Kidney capillary endothelial cell (primary cell): ENCODE results near the gene LTBP1.

Experiments
- DNase-seq: peaks from one replicate; pipeline ENCODE4 v3.0.0-alpha.2; 2018; ENCODE audit warnings: low spot score

LTBP1 gene

DNA sequence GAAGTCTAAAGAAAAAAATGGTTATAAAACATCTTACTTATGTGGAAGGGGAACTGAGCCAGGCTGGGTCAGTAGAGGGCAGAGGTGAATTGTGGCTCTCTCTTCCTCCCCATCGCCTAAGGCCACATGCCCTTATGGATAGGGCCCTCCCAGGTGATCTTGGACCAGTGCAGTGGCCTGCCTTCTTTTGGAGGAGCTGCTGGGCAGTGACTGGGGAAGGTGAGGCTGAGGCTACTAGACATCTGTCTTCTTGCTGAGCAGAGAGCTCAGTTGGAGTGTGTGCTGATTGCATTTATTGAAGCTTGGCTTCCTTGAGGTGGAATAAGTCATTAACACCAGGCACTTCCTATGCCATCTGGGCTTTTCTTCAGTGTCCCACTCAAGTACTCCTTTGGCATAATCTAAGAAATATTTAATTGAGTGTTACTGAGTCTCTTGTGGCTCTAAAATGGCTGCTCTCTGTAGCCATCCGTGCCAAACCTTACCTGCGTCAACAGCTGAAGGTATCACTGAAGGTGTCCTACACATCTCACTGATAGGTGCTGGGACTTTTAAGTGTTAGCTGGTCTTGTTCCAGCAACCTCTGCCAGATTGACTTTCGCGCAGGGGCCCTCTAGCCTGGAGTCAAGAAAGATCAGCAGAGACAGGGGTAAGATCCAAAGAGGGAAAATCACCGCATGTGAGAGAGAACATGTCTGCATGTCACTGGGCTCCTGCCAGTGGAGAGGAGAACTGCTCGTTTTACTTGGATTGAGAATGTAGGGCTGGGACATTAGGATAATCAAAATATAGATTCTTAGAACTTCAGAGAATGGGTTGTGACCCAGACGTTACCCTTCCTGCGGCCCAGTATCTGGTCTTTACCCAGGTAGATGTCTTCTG is 256.1 kb downstream of the LTBP1 start:
- no peak for DNase-seq

DNA sequence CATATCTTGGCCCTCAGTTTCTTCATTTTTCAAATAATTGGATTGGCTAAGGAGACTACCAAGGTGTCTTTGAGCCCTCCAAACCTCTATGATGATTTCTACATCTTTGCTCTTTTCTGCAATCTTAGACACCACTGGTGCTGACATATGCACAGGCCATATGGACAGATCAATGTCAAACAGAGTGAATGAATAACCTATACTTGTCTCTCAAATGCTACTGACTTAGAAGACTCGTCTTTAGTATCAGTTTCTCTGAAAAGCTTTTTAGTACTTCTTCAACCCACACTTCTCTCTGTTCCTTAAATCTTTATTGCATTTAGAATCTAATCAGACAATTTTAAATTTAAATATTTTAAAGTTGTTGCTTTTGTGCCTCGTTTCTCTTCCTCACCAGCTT is 258.2 kb downstream of the LTBP1 start:
- no peak for DNase-seq

DNA sequence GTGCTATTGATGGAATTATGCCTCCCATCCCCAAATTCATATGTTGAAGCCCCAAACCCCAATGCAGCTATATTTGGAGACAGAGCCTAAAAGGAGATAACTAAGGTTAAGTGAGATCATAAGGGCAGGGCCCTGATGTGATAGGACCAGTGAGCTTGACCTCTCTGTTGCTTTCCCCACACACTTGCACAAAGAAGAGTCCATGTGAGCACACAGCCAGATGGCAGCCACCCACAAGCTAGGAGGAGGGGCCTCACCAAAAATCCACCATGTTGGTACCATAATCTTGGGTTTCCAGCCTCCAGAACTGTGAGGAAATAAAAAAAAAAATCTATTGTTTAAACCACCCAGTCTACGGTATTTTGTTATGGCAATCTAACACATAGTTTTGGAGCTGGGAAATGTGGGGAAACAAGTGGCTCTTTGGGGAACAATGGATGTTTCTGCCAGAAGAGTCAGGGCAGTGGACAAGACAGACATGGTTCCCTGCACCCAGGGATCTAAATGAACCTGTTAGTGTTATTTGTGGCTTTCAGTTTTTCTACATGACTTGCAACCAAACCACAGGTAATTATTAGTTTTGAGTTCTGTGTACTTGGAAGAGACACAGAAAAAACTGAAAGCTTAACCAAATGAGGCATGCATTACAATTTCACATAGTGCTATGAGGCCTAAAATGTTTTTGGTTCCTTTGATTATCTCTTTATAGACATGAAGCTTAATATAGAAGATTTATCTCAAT is 259.1 kb downstream of the LTBP1 start:
- DNase-seq = no peak

DNA sequence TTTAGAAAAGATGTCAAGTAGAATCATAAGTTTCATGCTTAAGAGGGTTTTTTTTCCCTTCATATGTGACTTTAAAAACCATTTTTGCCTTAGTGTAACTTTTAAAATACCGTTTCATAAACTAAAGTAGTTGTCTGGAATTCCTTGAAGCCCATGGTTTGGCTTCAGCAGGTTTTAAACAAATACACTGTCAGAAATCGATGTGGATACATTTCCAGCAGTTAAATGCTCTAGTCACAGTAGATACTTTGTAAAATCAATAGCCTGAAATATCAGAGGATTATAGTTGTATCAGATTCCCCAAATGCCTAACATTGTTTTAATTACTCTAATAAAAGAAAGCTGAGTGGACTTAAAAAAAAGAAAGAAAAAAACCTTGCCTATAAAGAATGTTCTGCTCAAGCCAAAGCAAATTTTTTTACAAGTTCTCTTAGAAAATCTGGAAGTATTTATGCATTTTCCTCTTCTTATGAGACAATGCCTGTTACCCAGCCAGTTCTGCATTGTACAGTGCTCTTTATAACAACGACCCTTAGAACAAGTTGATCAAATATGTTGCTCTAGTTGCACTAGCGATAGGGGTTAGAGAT is 260.5 kb downstream of the LTBP1 start:
- DNase-seq = no peak

DNA sequence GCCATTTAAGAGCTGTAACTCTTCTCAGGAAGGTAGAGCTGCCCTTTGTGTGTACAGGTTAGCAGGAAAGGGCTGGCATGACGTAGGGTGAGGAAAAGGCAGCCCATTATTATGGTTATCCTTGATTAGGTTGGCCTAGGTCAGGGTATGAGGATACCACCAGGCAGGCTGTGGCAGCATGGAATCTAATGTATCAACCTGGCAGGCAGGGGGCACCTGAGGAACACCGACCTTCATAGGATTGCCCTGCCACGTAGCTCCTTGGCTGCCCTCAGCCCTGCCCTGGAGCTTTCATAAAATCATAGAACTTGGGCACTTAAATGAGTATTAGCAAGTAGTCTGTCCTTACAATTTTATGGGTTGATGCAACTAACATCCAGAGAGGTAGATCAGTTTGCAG is 261.6 kb downstream of the LTBP1 start:
- DNase-seq = no peak

DNA sequence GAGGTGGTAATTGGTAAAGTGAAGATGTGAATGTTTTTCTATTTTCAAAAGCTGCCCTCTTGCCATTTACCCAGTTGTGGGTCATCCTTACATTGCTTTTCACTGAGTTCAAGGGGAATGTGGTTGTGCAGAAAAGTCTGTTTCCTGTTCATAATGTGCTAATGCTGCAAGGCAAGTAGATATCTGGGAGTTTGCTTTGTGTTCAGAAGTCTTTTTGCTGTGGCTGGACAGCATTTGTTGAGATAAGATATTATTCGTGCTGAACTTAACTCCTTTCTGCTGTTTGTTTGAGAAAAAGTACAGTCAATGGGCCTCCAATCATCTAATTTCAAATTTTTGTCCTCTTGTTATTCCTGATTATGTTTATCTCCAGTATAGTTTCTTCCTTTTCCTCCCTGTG is 263.2 kb downstream of the LTBP1 start:
- peak; percentile 21 for DNase-seq

DNA sequence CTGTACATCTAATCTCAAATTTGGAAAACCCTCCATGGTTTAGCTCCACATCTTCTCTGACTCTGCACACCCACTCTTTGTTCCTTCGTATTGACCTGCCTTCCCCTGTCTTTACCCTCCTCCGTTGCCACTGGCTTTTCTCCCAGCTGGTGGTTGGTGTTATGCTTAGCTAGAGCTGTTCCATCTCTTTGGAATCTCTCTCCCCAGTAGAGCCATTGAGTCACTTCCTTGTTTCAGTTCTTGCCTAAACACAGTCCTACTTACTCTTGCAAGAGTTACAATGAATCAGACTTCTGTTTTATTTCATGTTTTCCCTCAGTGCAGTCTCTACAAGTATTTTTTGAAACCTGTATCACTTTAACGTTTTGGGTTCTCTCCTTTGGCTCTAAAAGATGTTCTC is 263.9 kb downstream of the LTBP1 start:
- peak; percentile 85 for DNase-seq

DNA sequence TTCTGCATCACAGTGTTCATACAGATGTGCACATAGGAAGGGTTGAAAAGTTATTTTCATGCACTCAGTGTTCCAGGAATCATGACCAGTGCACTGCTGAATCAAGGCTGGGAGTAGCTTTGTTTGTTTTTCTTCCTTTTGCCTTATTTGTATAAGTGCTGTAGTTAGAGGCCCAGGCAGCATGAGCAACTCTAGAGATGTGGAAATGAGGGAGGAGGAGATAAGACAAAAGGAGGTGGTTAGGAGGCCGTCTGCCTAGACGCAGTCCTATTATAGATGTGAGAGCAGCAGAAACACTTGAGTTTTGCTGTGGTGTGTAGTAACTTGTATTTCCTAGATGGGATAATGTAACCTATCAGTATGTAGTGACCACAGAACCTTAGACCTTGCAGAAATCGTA is 265.4 kb downstream of the LTBP1 start:
- no peak for DNase-seq

DNA sequence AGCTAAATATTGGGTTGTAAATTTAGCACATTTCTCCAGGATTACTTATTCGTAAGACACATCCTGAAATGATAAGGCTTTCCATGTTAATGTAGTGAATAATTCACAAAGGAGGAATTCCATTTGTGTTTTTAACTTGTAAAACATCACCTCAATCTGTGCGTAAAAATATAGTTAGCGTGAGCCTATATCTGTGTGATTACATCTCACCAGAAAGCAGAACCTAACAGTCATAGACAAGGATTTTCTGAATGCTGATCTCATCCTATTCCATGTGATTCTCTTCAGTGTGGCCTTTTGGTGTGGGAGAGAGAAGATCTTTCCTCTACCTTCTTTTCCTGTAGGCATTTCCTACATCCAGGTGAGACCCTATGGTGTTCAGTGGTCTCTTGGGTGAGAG is 266.5 kb downstream of the LTBP1 start:
- no peak for DNase-seq

DNA sequence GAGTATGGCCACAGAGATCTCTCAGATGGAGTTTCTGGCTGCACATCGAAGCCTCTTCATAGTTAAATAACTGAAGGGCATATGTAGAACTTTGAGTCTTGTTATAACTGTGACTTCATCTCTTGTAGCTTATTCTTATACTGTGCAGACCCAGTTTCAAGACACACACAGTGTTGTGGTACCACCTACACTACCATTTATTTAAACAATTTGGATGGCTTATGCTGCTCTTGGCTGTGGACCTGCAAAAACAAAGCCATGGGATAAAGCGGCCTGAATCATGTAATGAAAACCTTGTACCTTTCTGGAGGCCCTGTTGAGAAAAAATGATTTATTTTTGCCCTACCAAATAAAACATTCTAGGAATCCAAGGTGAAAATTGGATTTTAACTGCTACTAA is 266.9 kb downstream of the LTBP1 start:
- no peak for DNase-seq

DNA sequence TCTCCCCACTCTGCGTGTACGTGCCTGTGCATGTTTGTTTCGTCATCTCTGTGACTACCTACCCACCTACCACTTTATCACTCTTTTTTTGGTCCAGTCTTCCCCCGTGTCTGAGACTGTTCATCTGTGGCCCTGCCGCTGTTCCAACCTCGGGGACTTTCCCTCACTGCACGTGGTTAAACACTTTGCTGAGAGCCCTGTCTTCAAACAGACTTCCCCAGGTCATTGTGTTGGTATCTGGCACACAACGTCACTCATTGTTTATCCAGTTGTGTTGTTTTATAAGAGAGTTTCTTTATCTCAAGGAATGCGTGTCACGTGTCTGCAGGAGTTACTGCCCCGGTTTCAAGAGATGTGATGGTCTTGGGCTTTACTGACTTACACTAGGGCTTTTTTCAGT is 267.7 kb downstream of the LTBP1 start:
- no peak for DNase-seq

DNA sequence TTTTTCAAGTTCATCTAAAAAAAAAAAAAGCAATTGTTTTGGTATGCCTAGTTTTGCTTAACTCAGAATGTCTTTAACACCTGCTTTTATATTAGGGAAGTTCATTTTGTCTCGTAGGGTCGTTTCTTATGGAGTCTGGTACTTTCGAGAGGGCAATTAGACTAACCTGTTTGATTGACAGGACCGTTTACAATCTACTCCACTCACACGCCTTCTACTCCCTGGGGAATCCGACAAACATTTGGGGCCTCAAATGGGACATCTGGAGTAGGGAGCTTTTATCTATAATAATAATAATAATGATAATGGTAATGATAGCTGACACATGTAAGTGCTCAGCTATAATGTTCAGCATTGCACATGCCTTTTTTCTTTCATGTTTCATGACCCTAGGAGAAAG is 268.1 kb downstream of the LTBP1 start:
- no peak for DNase-seq

DNA sequence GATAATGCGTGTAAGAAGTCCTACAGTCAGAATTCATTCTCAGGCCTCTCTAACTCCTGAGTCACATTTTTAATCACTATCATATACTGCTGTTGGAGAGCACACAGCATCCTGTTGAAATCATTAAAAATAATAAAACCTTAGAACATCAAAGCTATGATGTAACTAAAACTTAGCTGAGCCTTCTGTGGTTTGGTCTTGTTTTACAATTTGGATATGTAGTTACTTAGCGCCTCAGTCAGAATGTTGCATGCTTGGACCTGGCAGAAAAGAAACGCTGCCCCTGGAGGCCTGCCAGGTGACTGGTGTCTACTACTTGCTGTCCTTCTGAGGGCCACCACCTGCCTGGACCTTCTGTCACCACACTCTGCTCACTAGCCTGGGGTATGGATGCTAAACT is 268.5 kb downstream of the LTBP1 start:
- DNase-seq = no peak

DNA sequence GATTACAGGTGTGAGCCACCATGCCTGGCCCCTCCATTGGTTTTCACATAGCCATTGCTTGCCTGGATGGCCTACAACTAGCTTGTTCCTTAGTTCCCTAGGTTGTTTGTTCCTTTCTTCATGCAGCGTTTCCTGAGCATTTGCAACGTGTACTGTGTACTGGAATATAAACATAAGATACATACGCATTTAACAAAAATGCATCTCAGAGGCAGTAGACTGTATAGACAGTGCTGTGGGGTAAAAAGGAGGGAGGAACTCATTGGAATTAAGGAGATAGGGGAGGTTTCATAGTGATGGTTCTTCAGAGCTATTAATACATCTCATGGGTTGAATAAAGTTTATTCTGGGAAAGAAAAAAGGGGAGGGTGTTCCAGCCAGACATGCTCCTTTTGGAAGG is 269.2 kb downstream of the LTBP1 start:
- no peak for DNase-seq

DNA sequence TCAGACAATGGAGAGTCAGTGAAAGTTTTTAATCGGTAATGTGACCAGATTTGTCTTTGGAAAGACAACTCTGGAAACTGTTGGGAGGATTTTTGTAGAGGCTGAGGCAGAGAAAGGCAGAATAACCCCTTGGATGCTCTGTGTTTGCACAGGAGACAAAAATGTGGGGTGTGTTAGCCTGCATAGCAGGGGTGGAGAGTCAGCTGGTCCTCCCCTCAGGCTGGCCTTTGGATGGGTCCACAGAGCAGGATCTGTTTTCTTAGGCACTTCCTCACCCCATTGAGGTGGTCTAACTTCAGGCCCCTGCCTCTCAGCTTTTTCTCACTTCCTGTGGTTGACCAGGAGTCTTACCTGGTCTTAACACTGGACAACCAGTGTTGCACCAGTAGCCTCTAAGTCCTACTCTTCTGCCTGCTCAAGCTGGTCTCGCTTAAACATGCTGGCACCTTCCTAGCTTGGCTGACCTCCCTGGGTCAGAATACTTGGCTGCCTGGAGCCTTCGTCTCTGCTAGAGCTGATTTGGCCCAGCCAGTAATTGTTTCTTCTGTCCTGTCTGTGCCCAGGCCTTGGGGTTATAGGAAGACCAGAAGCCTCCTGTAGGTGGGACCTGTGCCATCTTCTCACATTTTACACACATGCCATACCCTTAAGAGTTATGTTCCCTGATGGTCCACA is 269.9 kb downstream of the LTBP1 start:
- DNase-seq = no peak

DNA sequence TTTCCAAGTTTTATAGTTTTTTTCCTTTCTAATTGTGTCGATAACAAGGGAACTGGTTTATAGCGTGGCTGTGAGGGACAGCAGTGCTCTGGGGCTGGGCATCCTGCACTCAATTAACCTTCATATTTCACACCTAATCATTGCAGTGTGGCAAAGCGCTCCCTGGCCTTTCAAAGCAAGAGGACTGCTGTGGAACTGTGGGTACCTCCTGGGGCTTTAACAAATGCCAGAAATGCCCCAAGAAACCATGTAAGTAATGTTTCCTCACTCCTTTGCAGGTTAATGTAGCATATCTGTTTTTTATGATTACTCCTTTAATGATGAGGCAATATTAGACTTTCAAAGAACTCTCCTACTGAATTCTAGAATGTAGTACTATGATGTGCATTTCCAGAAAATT is 270.7 kb downstream of the LTBP1 start:
- DNase-seq = no peak

DNA sequence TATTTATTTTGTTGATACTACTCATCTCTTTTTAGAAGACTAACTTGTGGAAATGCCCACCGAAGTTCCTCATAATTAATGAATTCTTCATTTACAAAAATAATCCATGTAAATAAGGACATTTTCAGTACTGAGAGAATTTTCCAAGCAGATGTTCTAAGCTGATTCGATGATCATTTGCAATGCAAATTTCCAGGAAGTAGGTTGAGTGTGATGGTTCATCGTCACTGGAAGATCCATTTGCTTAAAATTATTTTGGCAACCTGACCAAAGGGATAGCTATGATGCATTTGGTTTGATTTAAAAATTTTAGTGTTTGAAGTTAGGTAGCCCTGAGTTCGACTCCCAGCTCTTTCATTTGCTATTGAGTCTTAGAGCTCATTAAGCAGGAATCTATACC is 272.4 kb downstream of the LTBP1 start:
- no peak for DNase-seq

DNA sequence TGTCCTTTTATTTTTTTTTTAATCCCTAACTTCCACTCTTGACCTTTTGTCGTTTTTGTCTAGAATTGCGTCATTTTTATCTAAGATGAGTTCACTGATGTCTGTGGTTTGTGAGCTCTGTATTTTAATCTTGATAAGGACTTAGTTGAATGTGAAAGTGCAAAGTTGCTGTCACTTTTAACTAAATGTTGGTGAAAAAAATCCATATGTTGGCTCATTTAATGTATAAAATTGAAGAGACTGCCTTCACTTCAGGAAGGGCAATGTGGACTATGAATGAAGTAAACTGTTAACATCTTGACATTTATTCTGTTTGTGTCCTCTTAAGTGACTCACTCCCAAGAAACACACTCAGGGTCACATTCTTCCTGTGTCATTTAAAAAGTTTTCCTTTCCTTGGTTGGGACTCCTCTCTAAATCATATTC is 273.1 kb downstream of the LTBP1 start:
- DNase-seq = peak; percentile 35

DNA sequence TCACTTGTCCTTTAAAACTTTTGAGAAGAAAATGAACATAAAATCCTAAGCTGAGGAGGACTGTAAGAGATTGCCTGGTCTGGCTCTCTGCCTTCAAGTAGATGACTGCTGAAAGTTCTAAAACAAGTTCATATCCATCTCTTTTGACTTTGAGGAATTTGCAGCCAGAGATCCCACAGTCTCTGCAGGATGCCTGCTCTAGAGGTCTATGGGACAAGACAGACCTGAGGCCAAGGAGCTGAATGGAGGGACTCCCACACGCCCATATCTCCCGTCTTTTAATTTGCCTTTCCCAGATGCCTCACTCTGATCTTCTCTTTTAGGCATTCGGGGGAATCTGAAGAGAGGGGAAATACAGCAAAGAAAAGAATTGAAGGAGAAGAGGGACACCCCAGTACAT is 273.8 kb downstream of the LTBP1 start:
- no peak for DNase-seq

DNA sequence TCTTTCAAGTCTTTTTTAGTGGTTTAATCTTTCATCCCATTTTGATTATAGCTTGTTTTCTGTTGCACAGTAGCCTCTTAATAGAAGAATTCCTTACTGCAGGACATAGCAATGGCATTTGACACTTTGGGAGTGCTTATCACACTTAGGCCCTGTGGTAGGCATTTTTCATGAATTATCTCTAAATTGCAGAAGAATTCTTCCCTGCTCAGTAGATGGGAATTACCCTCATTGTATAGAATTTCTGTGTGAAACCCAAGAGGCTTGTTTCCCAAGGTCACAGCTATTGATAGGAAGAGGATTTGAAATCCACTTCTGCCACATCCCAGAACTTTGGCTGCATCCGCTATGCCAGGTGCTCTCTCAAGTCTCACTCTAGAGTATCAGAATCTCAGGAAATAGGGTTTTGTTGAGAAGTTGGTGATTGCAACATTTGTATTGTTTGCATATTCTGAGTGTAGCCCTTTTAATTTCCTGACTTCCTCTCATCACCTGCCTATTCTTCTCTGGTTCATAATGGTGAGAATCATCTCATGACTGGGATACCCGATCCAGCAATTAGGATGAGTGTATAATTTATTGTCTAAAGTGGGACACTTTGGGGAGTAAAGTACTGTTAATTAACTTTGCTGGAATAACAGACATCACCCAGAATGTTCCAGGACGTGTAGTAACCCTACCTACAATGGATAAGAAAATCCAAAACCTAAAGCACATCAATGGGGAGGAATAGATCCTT is 274.5 kb downstream of the LTBP1 start:
- no peak for DNase-seq

DNA sequence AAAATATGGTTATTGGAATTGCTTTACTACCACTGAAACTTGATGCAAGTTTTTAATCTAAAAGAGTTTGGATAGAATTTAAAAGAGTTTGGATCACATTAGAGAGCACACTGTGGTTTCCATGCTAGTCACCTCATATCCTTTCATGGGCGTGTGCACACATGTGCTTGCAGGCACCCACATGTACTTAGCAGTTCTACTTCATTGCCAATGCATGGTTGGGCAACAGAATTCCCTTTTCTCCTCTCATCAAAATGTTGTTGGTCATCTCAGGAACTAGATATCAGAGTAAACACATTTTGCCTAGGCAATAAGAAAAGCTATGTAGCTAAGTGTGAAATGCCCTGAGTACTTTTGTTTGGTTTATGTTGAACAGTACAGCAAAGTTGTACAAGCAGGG is 275.6 kb downstream of the LTBP1 start:
- no peak for DNase-seq

DNA sequence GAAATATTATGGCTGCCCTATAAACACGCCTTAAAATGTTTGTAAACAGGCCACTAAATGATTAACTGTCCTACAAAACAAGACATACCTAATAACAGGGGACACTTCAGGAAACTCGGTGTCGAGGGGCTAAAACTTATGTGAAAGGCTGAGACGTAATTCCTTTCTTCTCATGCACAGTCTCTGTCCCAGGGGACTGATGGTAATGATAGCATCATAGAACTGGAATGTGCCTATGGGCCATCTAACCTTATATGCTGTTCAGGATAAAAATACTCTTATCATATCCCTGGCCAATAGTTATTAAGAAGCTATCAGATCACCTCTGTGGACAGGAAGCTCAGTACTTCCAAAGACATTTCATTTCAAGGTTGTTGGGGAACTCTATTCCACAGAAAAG is 277.1 kb downstream of the LTBP1 start:
- DNase-seq = peak; percentile 67
